GM19395 (cell line): ENCODE data around the gene BLOC1S1.

Experiments used
- ATAC-seq: cut with Tn5 transposase; IDR thresholded peaks from one replicate; pipeline ENCODE4 v1.9.1; 2021; ENCODE audit warnings: mild to moderate bottlenecking, moderate library complexity; ENCODE audit not compliant: unreplicated experiment

Gene BLOC1S1

GRCh38 chr12:55726971-55727370, 11.1 kb downstream of the BLOC1S1 start:
- ATAC-seq = no peak

- ATAC-seq = no peak
Observed at GRCh38 chr12:55727643-55728185, 11.9 kb downstream of the BLOC1S1 start.

- peak; percentile 23 for ATAC-seq
Observed at GRCh38 chr12:55728186-55728938, 12.5 kb downstream of the BLOC1S1 start.

- ATAC-seq = peak; percentile 72
Observed at GRCh38 chr12:55728939-55729818, 13.3 kb downstream of the BLOC1S1 start, which contains the start of gene CD63. Gene CD63 (minus strand): TSS chr12:55729009. CDS start chr12:55728341, 668 bp downstream.

- peak; percentile 50 for ATAC-seq
Observed at GRCh38 chr12:55729819-55730818, 14.3 kb downstream of the BLOC1S1 start.

- no peak for ATAC-seq
Observed at GRCh38 chr12:55732288-55732687, 16.4 kb downstream of the BLOC1S1 start.

- no peak for ATAC-seq
Observed at GRCh38 chr12:55733021-55733555, 17.2 kb downstream of the BLOC1S1 start.

- no peak for ATAC-seq
Observed at GRCh38 chr12:55733858-55734257, 18.0 kb downstream of the BLOC1S1 start.

- no peak for ATAC-seq
Observed at GRCh38 chr12:55734595-55734994, 18.7 kb downstream of the BLOC1S1 start.

- ATAC-seq = no peak
Observed at GRCh38 chr12:55736076-55736475, 20.2 kb downstream of the BLOC1S1 start.

GRCh38 chr12:55736780-55737580, 21.1 kb downstream of the BLOC1S1 start:
- no peak for ATAC-seq

- ATAC-seq = peak; percentile 10
Observed at GRCh38 chr12:55737581-55738122, 21.8 kb downstream of the BLOC1S1 start.

GRCh38 chr12:55738123-55739024, 22.5 kb downstream of the BLOC1S1 start:
- ATAC-seq = peak; percentile 88

- no peak for ATAC-seq
Observed at GRCh38 chr12:55739025-55739378, 23.2 kb downstream of the BLOC1S1 start.

- no peak for ATAC-seq
Observed at GRCh38 chr12:55741931-55742680, 26.3 kb downstream of the BLOC1S1 start.

- peak; percentile 38 for ATAC-seq
Observed at GRCh38 chr12:55742719-55743405, 27.0 kb downstream of the BLOC1S1 start, which contains the start of gene GDF11. Gene GDF11 (plus strand): TSS chr12:55743122. CDS start chr12:55743317, 195 bp downstream.
